ENCODE data around the gene ITPR1.

The ITPR1 gene

DNA sequence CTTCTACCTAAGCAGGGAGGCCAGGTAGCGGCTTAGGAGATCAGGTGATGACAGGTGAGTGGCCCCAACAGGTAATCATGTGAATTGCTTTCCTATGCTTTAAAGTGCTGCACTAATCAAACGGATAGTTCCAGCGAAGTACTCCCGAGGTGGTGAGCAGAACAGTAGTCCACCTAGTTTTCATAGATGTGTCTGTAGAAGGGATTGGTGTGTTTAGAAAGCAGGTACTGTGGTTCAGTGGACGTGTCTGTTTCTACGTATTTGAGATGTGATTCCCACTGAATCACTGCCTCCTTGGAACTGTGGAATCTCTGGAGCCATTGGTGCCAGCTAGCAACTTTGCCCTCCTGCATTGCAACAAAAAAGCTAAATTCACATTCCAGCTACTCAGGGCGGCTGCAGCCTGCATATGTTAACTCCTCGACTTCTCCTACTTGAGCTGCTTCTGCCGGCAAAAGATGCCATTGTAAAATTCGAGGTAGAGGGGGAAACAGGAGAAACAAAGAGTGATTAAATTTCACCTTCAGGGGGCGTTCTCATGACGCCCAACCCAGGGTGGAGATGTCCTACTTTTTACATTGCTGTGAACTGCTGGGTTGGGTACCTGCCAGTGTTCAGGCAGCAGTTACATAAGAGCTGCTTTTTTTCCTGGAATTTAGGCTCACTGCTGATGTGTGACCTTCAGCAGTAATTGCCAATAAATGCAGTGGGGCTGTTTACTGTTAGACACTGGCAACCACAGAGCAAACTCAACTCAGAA, 227.3 kb downstream of the ITPR1 start:
- DNase-seq (ENCODE audit: low spot score) = peak; percentile 40

DNA sequence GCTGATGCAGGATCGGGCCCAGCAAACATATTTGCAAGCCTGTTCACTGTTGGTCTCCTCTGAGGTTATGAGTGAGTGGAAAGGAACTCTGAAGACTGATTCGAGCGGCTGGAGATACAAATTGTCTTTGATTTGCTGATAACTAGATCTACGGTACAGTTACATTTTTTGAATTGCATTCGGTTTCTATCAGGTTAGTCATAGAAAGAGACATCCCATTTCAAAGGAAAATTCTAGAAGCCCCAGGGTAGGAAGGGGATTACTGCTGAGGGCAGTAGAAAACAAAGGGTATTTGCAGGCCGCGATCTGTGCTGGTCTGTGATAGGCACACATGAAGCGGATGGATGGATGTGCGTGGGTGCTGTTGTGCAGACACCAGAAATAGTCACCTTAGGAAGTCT, 228.4 kb downstream of the ITPR1 start:
- peak; percentile 65 for DNase-seq (ENCODE audit: low spot score)

DNA sequence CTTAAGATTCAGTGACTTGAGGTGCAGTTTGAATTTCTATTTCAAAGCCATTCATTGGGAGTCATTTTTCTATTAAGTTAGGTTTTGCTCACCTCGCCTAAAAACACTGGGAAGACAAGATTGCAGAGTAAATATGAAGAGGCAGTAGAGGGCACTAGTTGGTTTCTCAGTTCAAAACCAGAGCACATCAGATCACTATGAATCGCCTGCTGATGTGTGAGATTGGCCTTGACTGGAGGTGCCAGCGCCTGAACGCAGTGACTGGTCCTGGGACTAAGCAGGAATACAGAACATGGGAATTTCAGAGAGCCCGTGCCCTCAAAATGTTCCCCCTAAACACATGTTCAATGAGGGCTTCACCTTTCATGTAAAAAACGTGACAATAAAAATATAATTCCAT, 229.0 kb downstream of the ITPR1 start:
- peak; percentile 37 for DNase-seq (ENCODE audit: low spot score)

DNA sequence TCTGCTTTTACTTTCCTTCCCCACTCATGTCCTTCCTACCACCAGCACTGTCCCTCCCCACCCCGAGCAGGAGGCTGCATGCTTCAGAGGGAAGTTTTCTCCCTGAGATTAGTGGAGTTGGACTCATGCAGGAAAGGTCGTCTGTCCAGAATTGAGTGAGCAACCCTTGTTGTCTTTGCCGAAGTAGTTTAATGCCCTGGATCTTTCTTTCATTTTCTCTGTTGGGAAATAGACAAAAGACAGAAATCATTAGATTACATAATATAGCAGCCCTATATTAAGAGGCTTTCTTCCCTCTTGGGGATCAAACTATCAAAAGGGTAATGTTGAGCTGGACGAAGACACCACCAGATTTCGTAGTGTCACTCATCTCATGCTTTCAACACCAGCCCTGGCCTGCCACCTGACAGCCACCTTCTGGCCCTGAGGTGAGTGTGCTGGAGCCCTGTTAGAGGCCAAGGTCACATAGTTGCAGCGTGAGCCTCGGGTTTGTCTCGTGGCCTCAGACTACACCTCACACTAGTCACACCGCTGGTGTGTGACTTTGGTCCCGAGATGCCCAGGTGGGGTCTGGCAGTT, 231.0 kb downstream of the ITPR1 start:
- no peak for DNase-seq (ENCODE audit: low spot score)

DNA sequence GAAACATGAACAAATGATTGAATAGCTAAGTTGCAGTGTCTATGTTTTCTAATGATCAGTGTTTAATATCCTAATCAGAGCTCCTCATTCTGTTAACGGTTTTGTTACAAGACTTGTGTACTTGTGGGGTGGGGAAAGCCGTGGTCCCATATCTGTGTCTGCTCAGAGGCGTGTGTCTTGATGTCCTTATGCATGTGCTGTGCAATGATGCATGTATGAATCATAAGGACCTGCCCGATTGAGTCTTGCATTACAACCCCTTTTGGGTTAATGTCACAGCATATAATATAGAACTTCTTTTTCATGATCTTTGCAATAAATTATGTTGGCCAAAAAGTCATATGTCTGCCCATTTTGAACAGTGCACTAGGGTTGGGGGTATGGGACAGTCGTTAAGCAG, 233.4 kb downstream of the ITPR1 start:
- DNase-seq (ENCODE audit: low spot score) = no peak

DNA sequence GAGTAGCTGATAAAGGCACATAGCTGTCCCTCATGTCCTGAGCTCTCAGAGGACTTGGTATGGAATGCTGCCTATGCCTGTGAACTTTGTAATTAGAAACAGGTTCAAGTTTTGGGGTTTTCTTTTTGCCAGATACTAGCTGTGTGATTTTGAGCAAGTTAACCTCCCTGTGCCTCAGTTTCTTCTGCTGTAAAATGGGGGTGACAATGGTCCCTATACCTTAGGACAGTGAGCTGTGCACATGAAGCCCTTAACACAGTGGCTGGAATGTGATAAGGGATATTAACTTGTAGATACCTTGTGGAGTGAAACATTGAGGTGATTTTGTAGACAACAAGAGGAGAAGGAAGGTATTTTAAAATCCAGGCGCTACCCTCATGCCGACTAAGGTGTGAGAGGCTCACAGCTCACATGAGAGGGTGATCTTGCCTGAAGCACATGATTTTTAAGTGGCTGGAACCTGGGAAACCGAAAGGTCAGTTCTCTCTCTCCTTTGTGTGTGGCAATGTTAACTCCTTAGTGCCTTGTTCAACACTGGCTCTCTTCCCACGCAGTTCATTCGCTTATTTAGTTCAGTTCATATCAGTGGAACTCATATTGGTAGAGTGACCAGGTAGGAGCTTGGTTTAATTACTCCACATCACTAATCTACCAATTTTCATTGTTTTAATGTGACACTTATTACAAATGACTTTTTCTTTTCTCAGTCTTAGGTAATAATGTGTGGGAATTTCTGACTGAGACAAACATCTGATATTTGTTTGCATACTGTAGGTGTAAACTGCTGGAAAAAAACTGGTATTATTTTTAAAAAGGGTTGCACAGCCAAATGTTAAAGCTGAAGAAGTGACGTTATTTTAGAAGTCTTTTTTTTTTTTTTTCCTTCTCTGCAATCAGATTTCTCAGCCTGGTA, 236.2 kb downstream of the ITPR1 start:
- DNase-seq (ENCODE audit: low spot score) = no peak

DNA sequence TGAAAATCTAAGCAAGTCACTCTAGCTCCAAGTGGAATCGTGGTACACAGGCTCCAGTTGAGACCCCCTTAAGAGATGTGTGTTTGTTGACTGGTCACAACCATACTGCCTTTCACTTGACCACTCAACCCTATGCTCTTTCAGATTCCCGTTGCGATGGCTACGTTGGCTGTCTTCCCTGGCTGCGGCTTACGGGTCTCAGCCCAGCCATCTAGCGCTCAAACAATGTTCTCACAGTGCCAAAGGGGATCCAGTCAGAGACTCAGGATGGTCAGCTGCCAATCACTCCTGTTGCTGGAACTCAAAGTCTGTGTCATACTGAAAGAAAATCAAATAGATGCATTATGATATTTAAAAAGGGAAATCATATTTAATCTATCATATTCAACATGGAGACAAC, 237.6 kb downstream of the ITPR1 start:
- no peak for DNase-seq (ENCODE audit: low spot score)

DNA sequence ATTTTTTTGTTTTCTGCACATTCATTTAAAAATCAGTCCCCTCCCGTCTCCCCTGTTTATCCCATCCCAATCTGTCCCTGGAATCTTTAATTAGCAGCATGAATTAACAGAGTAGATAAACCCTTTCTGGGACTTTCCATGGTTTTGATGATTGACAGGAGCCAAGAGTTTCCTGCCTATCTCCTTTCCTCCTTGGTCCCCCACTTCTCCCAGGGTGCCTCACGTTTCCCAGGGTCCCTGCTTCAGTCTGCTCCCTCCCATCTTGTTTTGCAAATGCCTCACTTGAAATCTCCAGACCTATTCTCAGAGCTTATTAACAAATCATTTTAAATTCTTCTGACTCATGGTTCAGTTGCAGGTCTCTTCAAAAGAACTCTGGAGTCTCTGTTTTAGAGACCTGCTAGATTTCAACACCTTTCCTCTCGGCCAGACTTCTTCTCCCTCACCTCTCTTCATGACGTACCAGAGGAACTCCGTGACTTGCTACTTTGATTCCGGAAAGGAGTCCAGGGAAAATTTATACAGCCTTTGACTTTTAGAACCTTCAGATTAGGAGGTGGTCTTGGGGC, 238.5 kb downstream of the ITPR1 start:
- no peak for DNase-seq (ENCODE audit: low spot score)

DNA sequence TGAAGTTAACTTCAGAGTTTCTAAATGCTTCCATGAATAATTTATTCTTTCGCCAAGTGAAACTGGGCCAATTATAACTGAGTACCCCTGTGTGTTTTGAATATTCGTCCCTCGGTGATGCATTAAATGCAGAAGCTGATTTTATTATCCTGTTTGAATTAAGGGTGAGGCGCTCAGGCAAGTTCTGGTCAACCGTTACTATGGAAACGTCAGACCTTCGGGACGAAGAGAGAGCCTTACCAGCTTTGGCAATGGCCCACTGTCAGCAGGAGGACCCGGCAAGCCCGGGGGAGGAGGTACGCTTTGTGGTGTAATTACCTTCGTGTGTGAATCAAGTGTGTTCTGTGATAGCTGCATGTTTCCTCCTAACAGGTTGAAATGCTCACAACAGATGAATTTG, 239.8 kb downstream of the ITPR1 start:
- no peak for DNase-seq (ENCODE audit: low spot score)

DNA sequence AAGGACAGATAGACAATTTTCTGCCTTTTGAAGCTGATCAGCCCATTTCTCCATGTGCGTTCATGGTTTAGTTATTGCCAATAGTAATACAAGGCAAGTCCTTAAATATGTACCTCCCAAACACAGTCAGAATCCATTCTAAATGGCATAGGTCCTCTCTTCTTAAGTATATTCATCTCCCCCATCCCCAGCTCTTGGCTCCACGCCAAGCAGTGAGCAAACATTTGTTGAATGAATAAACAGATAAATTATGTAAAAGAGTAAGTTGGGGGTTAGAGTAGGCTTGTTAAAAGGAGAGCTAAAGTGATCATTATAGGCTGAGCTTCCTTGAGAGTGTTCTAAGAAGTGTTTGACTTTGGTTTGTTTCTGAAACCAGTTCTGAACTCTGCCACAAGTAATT, 241.3 kb downstream of the ITPR1 start:
- DNase-seq (ENCODE audit: low spot score) = no peak

DNA sequence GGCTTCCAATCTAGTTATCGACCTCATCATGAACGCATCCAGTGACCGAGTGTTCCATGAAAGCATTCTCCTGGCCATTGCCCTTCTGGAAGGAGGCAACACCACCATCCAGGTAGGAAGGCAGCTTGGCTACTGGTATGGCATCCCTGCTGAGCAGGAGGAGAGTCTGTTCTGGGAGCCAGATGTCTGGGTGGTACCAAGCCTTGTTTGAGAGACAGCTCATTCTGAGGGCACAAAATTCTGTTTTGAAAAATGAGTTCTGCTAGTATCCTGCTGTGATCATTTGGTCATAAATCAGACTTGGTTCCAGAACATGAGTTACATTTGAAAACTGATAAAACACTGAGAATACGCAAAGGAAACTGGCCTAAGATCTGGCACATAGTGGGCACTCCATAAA, 242.1 kb downstream of the ITPR1 start:
- DNase-seq (ENCODE audit: low spot score) = no peak

DNA sequence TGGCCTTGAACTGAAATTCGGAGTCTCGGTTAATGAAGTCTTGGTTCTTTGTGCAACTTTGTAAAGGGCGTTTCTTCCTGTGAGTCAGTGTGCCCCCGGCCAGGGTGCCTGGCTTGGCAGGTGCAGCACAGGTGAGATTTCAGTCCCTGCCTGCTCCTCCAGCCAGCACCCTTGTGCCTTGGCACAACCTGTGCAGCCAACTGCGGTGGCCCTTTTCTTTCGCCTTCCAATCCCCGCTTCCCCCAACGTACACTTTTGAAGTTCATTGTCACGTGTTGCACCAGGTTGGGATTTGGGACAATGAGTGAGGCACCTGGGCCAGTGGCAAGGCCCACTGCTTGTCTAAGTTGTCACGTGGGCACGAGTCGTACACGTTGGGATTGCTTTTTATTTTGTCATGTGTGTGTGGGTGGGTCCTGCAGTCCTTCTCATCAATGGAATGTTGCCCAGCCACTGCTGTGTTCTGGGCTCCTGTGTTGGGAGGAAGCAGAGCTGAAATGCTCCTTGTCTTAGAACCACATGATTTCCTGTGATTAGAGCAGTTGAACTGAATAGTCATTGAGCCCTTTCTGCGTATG, 243.2 kb downstream of the ITPR1 start:
- no peak for DNase-seq (ENCODE audit: low spot score)

DNA sequence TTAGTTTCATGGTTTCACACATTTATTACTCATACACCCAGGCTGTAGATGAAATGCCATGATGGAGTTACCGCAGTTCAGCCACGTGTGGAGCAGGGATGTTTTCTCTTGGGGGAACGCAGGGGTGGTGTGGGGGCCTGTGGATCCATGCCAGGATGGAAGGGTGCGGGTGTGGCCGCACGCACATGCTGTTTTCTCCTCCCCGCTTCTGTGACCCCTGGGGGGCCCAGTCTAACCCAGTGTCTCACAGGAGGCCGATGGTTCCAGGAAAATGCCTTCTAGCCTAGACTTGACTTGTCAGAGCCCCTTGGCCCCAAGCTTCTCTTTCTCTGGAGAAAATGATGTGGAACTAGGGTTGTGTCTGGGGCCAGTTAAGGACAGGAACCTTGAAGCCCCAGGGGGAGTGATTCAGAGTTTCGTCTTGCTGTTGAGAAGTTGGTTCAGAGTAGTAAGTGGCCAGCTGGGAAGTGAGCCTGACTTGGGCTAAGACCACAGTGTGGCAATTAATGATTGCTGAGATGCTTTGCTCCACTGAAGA, 245.7 kb downstream of the ITPR1 start:
- no peak for DNase-seq (ENCODE audit: low spot score)

DNA sequence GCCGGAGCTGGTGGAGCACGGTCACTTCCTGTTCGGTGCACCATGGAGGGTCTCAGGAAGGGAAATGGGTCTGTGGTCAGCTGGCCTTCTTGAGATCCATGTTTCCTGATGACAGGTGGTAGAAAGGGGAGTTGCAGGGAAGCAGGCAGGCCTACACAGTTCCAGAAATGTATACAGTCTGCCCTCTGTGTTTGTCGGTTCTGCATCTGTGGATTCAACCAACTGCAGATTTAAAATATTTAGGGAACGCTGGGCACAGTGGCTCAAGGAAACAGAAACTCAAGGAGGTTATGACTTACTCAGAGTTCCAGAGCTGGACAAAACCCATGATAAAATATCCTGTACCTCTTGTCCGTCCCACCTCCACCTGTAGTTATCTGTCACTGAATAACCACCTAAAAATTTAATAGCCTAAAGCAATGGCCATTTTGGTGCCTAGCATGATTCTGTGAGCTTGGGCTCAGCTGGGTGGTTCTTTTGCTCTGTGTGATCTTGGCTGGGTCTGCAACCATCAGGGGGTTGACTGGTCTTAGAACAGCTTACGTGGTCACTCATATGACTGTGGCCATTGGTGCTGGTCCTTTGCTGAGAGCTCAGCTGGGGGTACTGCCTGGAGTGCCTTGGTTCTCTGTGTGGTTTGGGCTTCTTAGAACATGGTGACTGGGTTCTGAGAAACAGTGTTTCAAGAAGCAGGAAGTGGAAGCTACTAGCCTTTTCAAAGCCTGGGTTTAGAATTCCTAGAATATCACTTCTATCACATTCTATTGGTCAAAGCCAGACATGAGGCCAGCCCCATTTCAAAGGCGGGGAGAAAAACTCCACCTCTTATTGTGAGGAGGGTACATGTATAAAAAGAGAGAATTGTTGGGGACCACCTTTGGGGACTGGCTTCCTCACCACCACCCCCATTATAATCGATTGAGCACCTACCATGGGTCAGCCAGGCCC, 246.4 kb downstream of the ITPR1 start:
- no peak for DNase-seq (ENCODE audit: low spot score)

DNA sequence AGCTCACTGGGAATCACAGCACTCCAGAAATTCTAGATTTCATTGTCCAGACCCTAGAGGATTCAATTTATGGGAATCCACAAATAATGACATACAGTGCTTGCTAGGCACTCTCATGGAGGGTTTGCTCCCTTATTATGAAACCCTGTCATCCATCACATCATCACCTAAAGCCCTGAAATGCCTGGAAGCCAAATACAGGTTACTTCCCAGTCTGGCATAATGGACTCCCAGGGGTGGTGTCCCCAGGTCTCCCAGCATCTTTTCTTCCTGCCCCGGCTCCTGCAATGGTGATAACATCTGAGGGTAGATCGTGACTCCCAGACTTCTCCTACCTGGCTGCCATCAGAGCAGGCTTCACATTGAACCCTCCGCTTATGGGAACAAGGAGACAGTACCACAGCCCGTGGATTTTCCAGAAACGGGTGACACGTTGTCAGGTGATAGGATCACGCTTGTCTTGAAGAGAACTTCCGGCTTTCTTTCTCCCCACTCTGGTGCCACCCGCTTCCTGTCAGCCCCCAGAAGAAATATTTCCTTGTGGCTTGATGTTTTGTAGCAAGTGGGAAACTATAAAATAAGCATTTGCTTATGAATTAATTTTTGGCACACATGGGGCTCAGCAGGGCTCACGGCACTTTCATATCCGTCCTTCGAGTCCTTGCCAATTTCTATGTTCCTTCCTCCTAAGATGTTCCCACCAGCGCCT, 247.4 kb downstream of the ITPR1 start:
- DNase-seq (ENCODE audit: low spot score) = no peak

DNA sequence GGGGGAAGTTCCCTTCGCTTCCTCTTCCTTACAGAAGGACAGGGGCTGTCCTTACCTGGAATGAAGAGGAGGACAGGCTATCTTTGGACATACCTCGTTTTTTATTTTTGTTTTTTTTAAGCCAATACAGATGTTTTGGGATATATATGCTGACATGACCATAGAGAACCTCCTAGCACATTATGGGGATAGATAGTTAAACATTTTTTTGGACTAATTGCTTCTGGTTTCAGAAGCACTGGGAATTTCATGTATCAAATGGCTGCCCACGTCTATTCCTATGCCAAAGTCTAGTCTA, 247.9 kb downstream of the ITPR1 start:
- no peak for DNase-seq (ENCODE audit: low spot score)

DNA sequence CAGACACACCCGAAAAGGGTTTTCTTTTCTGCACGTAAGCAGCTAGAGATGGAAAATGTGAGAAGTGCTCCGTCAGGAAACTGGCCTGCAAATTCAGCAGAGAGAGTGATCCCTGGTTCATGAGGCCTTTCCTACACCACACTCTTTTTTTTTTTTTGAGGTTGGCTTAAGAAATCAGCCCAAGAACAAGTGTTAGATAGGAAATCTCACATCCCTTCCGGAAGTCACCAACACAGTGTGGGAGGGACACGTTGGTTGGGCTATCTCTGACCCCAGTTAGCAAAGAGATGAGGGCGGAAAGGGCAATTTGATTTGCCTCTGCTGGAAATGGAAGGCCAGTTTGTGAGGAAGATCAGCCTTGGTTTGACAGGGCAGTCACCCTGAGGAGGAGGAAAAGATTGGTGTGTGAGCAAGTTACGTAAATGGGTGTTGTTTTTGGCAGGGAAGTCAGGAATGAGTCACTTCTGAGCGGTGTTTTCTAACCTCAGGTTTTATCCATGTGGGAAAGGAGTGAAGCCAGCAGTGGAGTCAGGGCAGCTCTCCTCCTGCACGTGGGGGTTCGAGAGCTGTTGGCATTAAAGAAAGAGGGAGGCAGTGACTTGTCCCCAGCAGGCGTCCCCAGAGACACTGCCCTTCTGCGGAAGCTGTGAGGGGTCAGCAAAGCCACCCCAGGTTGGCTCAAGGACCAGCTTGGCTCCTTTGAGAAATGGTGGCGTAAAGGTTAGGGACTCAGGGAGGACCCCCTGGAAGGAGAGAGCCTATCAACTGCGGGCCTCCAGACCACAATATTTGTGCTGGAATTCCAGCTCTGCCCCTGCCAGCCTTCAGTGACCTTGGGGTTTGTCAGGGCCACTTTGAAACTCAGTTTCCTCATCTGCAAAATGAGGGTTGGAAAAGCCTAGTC, 248.5 kb downstream of the ITPR1 start:
- DNase-seq (ENCODE audit: low spot score) = peak; percentile 78

DNA sequence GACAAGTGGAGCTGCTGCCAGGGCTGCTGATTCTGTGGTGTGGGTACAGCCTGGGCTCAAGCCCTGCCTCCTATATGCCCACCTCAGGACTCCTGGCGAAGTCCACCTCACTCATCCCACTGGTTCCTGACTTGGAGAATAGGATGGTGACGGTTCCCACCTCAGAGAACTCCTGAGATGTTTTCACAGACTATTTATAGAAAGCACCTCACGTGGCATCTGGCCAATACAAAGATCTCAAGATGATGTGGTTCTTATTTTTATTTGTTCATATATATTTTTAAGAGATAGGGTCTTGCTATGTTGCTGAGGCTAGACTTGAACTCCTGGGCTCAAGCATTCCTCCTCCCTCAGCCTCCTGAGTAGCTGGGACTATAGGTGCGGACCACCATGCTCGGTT, 249.2 kb downstream of the ITPR1 start:
- no peak for DNase-seq (ENCODE audit: low spot score)

DNA sequence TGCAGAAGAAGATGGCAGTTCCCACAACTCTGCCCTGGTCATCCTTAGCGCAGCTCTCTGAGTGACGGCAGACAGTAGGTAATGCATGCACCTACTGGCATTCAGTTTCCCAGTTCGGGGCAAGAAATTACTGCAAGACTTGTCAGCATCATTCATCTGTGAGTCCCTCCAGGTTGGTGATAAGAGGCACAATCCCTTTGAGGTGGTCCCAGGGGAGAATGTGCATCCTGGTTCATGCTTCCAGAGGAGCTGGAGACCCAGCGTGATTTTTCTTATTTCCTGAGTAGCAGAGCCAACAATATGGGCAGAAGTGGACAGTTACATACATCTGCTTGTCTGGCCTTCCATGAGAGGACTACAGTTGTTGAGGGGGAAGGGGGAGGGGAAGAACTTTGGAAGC, 250.2 kb downstream of the ITPR1 start:
- DNase-seq (ENCODE audit: low spot score) = no peak

Measured in AG08396 (cell line).